SK-N-SH (cell line): ENCODE results near the gene MLXIPL. TPM values are rescaled to one million over a fixed set of nuclear protein-coding genes. Genes with fewer than 3 reads are reported as not detected.
A peak's percentile ranks its signal among the peaks of the same experiment; 100 is the strongest.

Experiments
- CTCF ChIA-PET: fragments of 300-600, 350-600 bp; formaldehyde crosslinking; extraction: SDS; loops from one replicate; lab custom pipeline; 2021; lab: Yijun Ruan, JAX
- POLR2A ChIA-PET: fragments of 350-600 bp; sonication (Branson Sonifier 250); formaldehyde crosslinking; extraction: SDS; loops from one replicate; lab custom pipeline; 2020; ENCODE audit warnings: antibody characterized with exemption, inconsistent platforms; lab: Yijun Ruan, JAX
- DNase-seq: peaks from one replicate; pipeline ENCODE4 v3.0.0; 2012
- H2AFZ ChIP-seq: fragments of 200-600 bp; sonication (generic); 2 replicates; pipeline ENCODE4 v1.8.1; 2016; ENCODE audit warnings: antibody characterized with exemption, mild to moderate bottlenecking, low read depth
- H3F3A ChIP-seq: fragments of 200-600 bp; sonication (generic); replicated peaks from 2 replicates; pipeline ENCODE3; 2016; ENCODE audit warnings: antibody characterized with exemption, mild to moderate bottlenecking; ENCODE audit not compliant: insufficient read depth
- H3K27ac ChIP-seq, 2 experiments: fragments of 200-500 bp in 1 of 2; fragments of 200-600 bp in 1 of 2; sonication (Bioruptor generic) in 1 of 2; sonication (generic), shearing (Covaris generic) in 1 of 2; 2 replicates each; pipeline versions ENCODE4 v1.5.1 to v1.6.1; 2014 to 2016; ENCODE audit warnings: low read depth in 2 of 2, inconsistent platforms in 1 of 2, low read length in 1 of 2, mild to moderate bottlenecking in 1 of 2, mixed read lengths in 1 of 2
- H3K27me3 ChIP-seq: fragments of 200-600 bp; sonication (generic), shearing (Covaris generic); 2 replicates; pipeline ENCODE4 v1.6.1; 2016; ENCODE audit warnings: mixed run types; ENCODE audit not compliant: insufficient read depth
- H3K36me3 ChIP-seq, 2 experiments: fragments of 200-500 bp in 1 of 2; fragments of 200-600 bp in 1 of 2; sonication (Bioruptor generic) in 1 of 2; sonication (generic) in 1 of 2; replicated peaks in 1 of 2; 2 replicates each; pipeline versions ENCODE3 to v1.5.1; 2014 to 2016; ENCODE audit warnings: low read length in 1 of 2, mild to moderate bottlenecking in 1 of 2; ENCODE audit not compliant: insufficient read depth in 2 of 2, control insufficient read depth in 1 of 2
- H3K4me1 ChIP-seq, 2 experiments: fragments of 200-500 bp in 1 of 2; fragments of 200-600 bp in 1 of 2; sonication (Bioruptor generic) in 1 of 2; sonication (generic), shearing (Covaris generic) in 1 of 2; 2 replicates each; pipeline versions ENCODE4 v1.5.1 to v1.6.1; 2014 to 2016; ENCODE audit warnings: low read depth in 1 of 2, low read length in 1 of 2, mixed run types in 1 of 2; ENCODE audit not compliant: insufficient read depth in 2 of 2, control insufficient read depth in 1 of 2
- H3K4me2 ChIP-seq: fragments of 200-600 bp; sonication (generic), shearing (Covaris generic); 2 replicates; pipeline ENCODE4 v1.6.1; 2017; ENCODE audit warnings: mixed run types
- H3K4me3 ChIP-seq, 2 experiments: fragments of 200-500 bp in 1 of 2; fragments of 200-600 bp in 1 of 2; sonication (Bioruptor generic) in 1 of 2; sonication (generic), shearing (Covaris generic) in 1 of 2; 2 replicates each; pipeline versions ENCODE4 v1.5.1 to v1.8.1; 2014 to 2016; ENCODE audit warnings: low read depth in 2 of 2, inconsistent platforms in 1 of 2, low read length in 1 of 2, mild to moderate bottlenecking in 1 of 2, mixed read lengths in 1 of 2, moderate library complexity in 1 of 2
- H3K79me2 ChIP-seq: fragments of 200-600 bp; sonication (generic); 2 replicates; pipeline ENCODE4 v1.8.1; 2017; ENCODE audit warnings: mild to moderate bottlenecking; ENCODE audit not compliant: insufficient read depth
- H3K9ac ChIP-seq: fragments of 200-600 bp; sonication (generic); 2 replicates; pipeline ENCODE4 v1.6.1; 2017; ENCODE audit warnings: mixed run types
- H3K9me2 ChIP-seq: fragments of 200-600 bp; sonication (generic); 2 replicates; pipeline ENCODE4 v1.6.1; 2017; ENCODE audit warnings: mixed run types
- H3K9me3 ChIP-seq: fragments of 200-600 bp; sonication (generic); 2 replicates; pipeline ENCODE4 v1.6.1; 2017; ENCODE audit warnings: mixed run types, mild to moderate bottlenecking, moderate library complexity
- H4K20me1 ChIP-seq: fragments of 200-600 bp; sonication (generic); 2 replicates; pipeline ENCODE4 v1.6.1; 2017; ENCODE audit warnings: mild to moderate bottlenecking, mixed run types; ENCODE audit not compliant: insufficient read depth
- EP300 ChIP-seq, 2 experiments: IDR thresholded peaks; 2 replicates each; pipeline versions ENCODE4 v1.4.0 to v1.6.1; 2012; ENCODE audit warnings: borderline replicate concordance in 1 of 2, low read depth in 1 of 2, low read length in 1 of 2
- EZH2phosphoT487 ChIP-seq: fragments of 200-600 bp; sonication (generic); IDR thresholded peaks from 2 replicates; pipeline ENCODE4 v1.6.1; 2017; ENCODE audit warnings: low read depth, mixed run types, mild to moderate bottlenecking, antibody characterized with exemption, moderate library complexity, borderline replicate concordance
- GABPA ChIP-seq: IDR thresholded peaks from 2 replicates; pipeline ENCODE4 v1.4.0; 2012; ENCODE audit warnings: low read depth, mild to moderate bottlenecking
- GATA2 ChIP-seq: sonication (generic); formaldehyde crosslinking; IDR thresholded peaks from 2 replicates; pipeline ENCODE4 v1.5.0; 2020; ENCODE audit warnings: mild to moderate bottlenecking, missing genetic modification reagents
- PBX3 ChIP-seq: IDR thresholded peaks from 2 replicates; pipeline ENCODE4; 2012
- RAD21 ChIP-seq: IDR thresholded peaks from 2 replicates; pipeline ENCODE4 v1.6.1; 2012; ENCODE audit warnings: mild to moderate bottlenecking, low read length
- REST ChIP-seq: IDR thresholded peaks from 2 replicates; pipeline ENCODE4 v1.6.1; 2012; ENCODE audit warnings: mild to moderate bottlenecking, low read depth, low read length, moderate library complexity
- RFX5 ChIP-seq: IDR thresholded peaks from 2 replicates; pipeline ENCODE4 v1.6.1; 2012; ENCODE audit warnings: mild to moderate bottlenecking, improper control_type of control experiment, low read length
- RXRA ChIP-seq: IDR thresholded peaks from 2 replicates; pipeline ENCODE4 v1.4.0; 2012; ENCODE audit warnings: low read depth, mild to moderate bottlenecking, borderline replicate concordance
- SIN3A ChIP-seq: IDR thresholded peaks from 2 replicates; pipeline ENCODE4 v1.6.1; 2012; ENCODE audit warnings: low read depth, mild to moderate bottlenecking, low read length, moderate library complexity, borderline replicate concordance
- USF2 ChIP-seq: fragments of 150-350 bp; IDR thresholded peaks from 2 replicates; pipeline ENCODE4 v1.6.1; 2017; ENCODE audit warnings: antibody characterized with exemption, low read length, low read depth, borderline replicate concordance
- WGBS: methylation state at CpG from one replicate; pipeline ENCODE4 v1.1.6; 2017; ENCODE audit warnings: low lambda C conversion rate; 5-methylcytosine and 5-hydroxymethylcytosine counted together
- polyA plus RNA-seq, 3 experiments: library from polyadenylated mRNA; depleted of rRNA; stranded (reverse); fragments of >200 nt; gene quantifications; 2 replicates each; pipeline ENCODE4 v1.2.3, GENCODE V29; 2012

Gene MLXIPL
- polyA plus RNA-seq, 1 of the 3 experiments (the other 2 are of a cell fraction), result 0.21 TPM

- ChIA-PET CTCF (interaction anchor here (1.0 to 7.9 kb wide), 14 partner anchors 23 to 73 kb away, joined by 3 to 125 read pairs (median 5); partner anchors contain the start of genes MLXIPL and STX1A), POLR2A (interaction anchor here (1.2 to 1.6 kb wide), 3 partner anchors 57 to 91 kb away, joined by 3 to 5 read pairs (median 4); partner anchors contain the start of genes ABHD11 and TBL2)
- no peaks in the 10 kb centered on the region for H3K9me3 ChIP-seq
- H3K27ac ChIP-seq, result peak overlapping the region in 1 of 2 experiments; percentile 22; a peak in 1 of 4 replicates
- H4K20me1 ChIP-seq, result no peaks in the 10 kb centered on the region
- peaks cover 0 to 2% of the 10 kb centered on the region in 2 experiments for H3K36me3 ChIP-seq
- H3K27me3 ChIP-seq, result 0 out of 2 replicates have a peak, but pooled peaks cover 6% of the 10 kb centered on the region
- WGBS, result 39% methylated on average over 5 of the region's 5 CpGs
- H3K79me2 ChIP-seq, result 0 out of 2 replicates have a peak, but pooled peaks cover 4% of the 10 kb centered on the region
- H3K4me2 ChIP-seq, result peak overlapping the region; percentile 93
- H2AFZ ChIP-seq, result peak overlapping the region; percentile 29; the same call in 1 of the 2 replicates
- no peak for DNase-seq
- peak overlapping the region; percentile 73 for H3K9ac ChIP-seq
- H3F3A ChIP-seq, result peaks cover 6% of the 10 kb centered on the region
- H3K9me2 ChIP-seq, result no peaks in the 10 kb centered on the region
- H3K4me1 ChIP-seq, result peaks cover 0 to 8% of the 10 kb centered on the region in 2 experiments; a peak in 1 of 4 replicates
- no peak for TF ChIP-seq PBX3
- no peak for TF ChIP-seq USF2
- no peak for TF ChIP-seq RAD21
- TF ChIP-seq GATA2, result no peak
- no peak for TF ChIP-seq EZH2phosphoT487
- TF ChIP-seq RXRA, result no peak
- no peak for TF ChIP-seq REST
- TF ChIP-seq EP300 (IDR thresholded peaks at IDR 0.05; ENCODE audit: borderline replicate concordance in 1 of 2, low read depth in 1 of 2, low read length in 1 of 2), result no peak
- no peak for TF ChIP-seq SIN3A
- TF ChIP-seq RFX5, result no peak
- no peak for TF ChIP-seq GABPA
- H3K4me3 ChIP-seq, result peak overlapping the region; percentile 70 to 75
Measured at GRCh38 chr7:73668886-73669230, 44.5 kb upstream of the MLXIPL start.
